HUDEP-2 (cell line): ENCODE data around the gene TOGARAM1.

Experiments
- DNase-seq, 76 experiments: peaks; one replicate each; lab custom pipeline; 2025; ENCODE audit not compliant: unreplicated experiment in 76 of 76; lab: John Stamatoyannopoulos, UW

TOGARAM1 gene

GRCh38 chr14:44961554-44962333 is at the start of gene TOGARAM1, which contains the start of gene KLHL28:
Gene TOGARAM1 (plus strand): TSS chr14:44962190. CDS start chr14:44962422, 232 bp downstream.
Gene KLHL28 (minus strand): TSS chr14:44961947. CDS start chr14:44945928, 16,019 bp downstream.
- DNase-seq = peak; percentile 16 to 99 (median 97)

GRCh38 chr14:44914849-44915248 is 47.1 kb upstream of the TOGARAM1 start:
- peak in 73 of 76 experiments; percentile 7 to 88 (median 52) for DNase-seq

- DNase-seq = no peak
These were observed 33.2 kb upstream of the TOGARAM1 start for GRCh38 chr14:44928793-44929192.

- DNase-seq = no peak
These were observed 26.8 kb upstream of the TOGARAM1 start for GRCh38 chr14:44935155-44935554.

GRCh38 chr14:44937547-44937946 is 24.4 kb upstream of the TOGARAM1 start:
- no peak for DNase-seq

GRCh38 chr14:44940211-44940610 is 21.8 kb upstream of the TOGARAM1 start:
- DNase-seq = no peak

- no peak for DNase-seq
These were observed 21.0 kb upstream of the TOGARAM1 start for GRCh38 chr14:44940944-44941343.

- DNase-seq = no peak
These were observed 20.4 kb upstream of the TOGARAM1 start for GRCh38 chr14:44941591-44941990.

- DNase-seq = no peak
These were observed 19.6 kb upstream of the TOGARAM1 start for GRCh38 chr14:44942436-44942835.

GRCh38 chr14:44944107-44944506 is 17.9 kb upstream of the TOGARAM1 start:
- DNase-seq = no peak

- no peak for DNase-seq
These were observed 16.7 kb upstream of the TOGARAM1 start for GRCh38 chr14:44945264-44945663.

- DNase-seq = no peak
These were observed 10.9 kb upstream of the TOGARAM1 start for GRCh38 chr14:44951051-44951450.

GRCh38 chr14:44952391-44953110 is 9.4 kb upstream of the TOGARAM1 start:
- no peak for DNase-seq

GRCh38 chr14:44954750-44955149 is 7.2 kb upstream of the TOGARAM1 start:
- DNase-seq = no peak

GRCh38 chr14:44955528-44955927 is 6.5 kb upstream of the TOGARAM1 start:
- no peak for DNase-seq

- no peak for DNase-seq
These were observed 5.1 kb upstream of the TOGARAM1 start for GRCh38 chr14:44956866-44957265.

GRCh38 chr14:44959538-44959937 is 2.5 kb upstream of the TOGARAM1 start:
- no peak for DNase-seq

GRCh38 chr14:44960146-44960545 is 1.8 kb upstream of the TOGARAM1 start:
- DNase-seq = no peak

GRCh38 chr14:44960646-44961045 is 1.3 kb upstream of the TOGARAM1 start:
- no peak for DNase-seq

- DNase-seq = peak in 58 of 76 experiments; percentile 5 to 74 (median 42)
These were observed 838 bp upstream of the TOGARAM1 start for GRCh38 chr14:44961151-44961553.

GRCh38 chr14:44962334-44963043 is 499 bp downstream of the TOGARAM1 start:
- DNase-seq = peak in 30 of 76 experiments; percentile 5 to 84 (median 30)
